ENCODE measurements around the gene NMBR.

The NMBR gene

GRCh38 chr6:142172758-142173157 lies 25.8 kb upstream of the NMBR start:
- TF ChIP-seq ZNF70 (CRISPR knock-in tag; IDR thresholded peaks at IDR 0.05) (no peak), TCF4 (CRISPR knock-in tag; IDR thresholded peaks at IDR 0.05; ENCODE audit: borderline replicate concordance) (no peak), ESRRG (CRISPR knock-in tag; IDR thresholded peaks at IDR 0.05) (no peak), SNAI2 (CRISPR knock-in tag; IDR thresholded peaks at IDR 0.05) (no peak), ZC3H10 (CRISPR knock-in tag; IDR thresholded peaks at IDR 0.05) (no peak), PPARA (CRISPR knock-in tag; IDR thresholded peaks at IDR 0.05; ENCODE audit: borderline replicate concordance) (no peak), CSDC2 (CRISPR knock-in tag; IDR thresholded peaks at IDR 0.05) (no peak), ARNTL (CRISPR knock-in tag; IDR thresholded peaks at IDR 0.05; ENCODE audit: borderline replicate concordance, low read depth) (no peak), ZNF8 (CRISPR knock-in tag; IDR thresholded peaks at IDR 0.05) (no peak), TOX (CRISPR knock-in tag; IDR thresholded peaks at IDR 0.05; ENCODE audit: borderline replicate concordance) (no peak), GLIS3 (CRISPR knock-in tag; IDR thresholded peaks at IDR 0.05) (no peak), BACH2 (CRISPR knock-in tag; IDR thresholded peaks at IDR 0.05; ENCODE audit: borderline replicate concordance) (no peak), ZFP3 (CRISPR knock-in tag; IDR thresholded peaks at IDR 0.05) (no peak), ZNF565 (CRISPR knock-in tag; conservative IDR thresholded peaks at IDR 0.05; ENCODE audit: low read depth) (no peak), ZFP30 (CRISPR knock-in tag; IDR thresholded peaks at IDR 0.05) (no peak)
- TF ChIP-seq, protein P1, sequence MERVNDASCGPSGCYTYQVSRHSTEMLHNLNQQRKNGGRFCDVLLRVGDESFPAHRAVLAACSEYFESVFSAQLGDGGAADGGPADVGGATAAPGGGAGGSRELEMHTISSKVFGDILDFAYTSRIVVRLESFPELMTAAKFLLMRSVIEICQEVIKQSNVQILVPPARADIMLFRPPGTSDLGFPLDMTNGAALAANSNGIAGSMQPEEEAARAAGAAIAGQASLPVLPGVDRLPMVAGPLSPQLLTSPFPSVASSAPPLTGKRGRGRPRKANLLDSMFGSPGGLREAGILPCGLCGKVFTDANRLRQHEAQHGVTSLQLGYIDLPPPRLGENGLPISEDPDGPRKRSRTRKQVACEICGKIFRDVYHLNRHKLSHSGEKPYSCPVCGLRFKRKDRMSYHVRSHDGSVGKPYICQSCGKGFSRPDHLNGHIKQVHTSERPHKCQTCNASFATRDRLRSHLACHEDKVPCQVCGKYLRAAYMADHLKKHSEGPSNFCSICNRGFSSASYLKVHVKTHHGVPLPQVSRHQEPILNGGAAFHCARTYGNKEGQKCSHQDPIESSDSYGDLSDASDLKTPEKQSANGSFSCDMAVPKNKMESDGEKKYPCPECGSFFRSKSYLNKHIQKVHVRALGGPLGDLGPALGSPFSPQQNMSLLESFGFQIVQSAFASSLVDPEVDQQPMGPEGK (CRISPR knock-in tag; IDR thresholded peaks at IDR 0.05; ENCODE audit: borderline replicate concordance): no peak
- TF ChIP-seq, protein P2, sequence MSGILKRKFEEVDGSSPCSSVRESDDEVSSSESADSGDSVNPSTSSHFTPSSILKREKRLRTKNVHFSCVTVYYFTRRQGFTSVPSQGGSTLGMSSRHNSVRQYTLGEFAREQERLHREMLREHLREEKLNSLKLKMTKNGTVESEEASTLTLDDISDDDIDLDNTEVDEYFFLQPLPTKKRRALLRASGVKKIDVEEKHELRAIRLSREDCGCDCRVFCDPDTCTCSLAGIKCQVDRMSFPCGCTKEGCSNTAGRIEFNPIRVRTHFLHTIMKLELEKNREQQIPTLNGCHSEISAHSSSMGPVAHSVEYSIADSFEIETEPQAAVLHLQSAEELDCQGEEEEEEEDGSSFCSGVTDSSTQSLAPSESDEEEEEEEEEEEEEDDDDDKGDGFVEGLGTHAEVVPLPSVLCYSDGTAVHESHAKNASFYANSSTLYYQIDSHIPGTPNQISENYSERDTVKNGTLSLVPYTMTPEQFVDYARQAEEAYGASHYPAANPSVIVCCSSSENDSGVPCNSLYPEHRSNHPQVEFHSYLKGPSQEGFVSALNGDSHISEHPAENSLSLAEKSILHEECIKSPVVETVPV (CRISPR knock-in tag; IDR thresholded peaks at IDR 0.05): no peak
- TF ChIP-seq, protein P3, sequence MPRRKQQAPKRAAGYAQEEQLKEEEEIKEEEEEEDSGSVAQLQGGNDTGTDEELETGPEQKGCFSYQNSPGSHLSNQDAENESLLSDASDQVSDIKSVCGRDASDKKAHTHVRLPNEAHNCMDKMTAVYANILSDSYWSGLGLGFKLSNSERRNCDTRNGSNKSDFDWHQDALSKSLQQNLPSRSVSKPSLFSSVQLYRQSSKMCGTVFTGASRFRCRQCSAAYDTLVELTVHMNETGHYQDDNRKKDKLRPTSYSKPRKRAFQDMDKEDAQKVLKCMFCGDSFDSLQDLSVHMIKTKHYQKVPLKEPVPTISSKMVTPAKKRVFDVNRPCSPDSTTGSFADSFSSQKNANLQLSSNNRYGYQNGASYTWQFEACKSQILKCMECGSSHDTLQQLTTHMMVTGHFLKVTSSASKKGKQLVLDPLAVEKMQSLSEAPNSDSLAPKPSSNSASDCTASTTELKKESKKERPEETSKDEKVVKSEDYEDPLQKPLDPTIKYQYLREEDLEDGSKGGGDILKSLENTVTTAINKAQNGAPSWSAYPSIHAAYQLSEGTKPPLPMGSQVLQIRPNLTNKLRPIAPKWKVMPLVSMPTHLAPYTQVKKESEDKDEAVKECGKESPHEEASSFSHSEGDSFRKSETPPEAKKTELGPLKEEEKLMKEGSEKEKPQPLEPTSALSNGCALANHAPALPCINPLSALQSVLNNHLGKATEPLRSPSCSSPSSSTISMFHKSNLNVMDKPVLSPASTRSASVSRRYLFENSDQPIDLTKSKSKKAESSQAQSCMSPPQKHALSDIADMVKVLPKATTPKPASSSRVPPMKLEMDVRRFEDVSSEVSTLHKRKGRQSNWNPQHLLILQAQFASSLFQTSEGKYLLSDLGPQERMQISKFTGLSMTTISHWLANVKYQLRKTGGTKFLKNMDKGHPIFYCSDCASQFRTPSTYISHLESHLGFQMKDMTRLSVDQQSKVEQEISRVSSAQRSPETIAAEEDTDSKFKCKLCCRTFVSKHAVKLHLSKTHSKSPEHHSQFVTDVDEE (CRISPR knock-in tag; IDR thresholded peaks at IDR 0.05): no peak
- no peak for ATAC-seq

DNA sequence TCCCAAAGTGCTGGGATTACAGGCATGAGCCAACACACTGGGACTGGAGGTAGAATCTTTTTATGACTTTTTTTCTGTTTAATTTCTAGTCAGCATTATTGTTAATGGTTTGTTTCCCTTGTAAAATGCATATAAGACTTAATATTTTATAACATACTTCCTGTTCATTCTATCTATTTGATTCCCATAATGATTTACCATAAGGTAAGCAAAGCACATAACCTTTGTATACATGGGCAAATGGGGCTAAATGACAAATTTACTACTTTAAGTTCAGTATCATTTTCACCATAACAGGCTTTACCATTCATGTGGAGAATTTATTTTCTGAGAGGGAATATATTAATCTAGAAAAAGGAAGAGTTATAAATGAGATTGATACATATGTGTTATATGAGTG lies 24.4 kb upstream of the NMBR start:
- no peak for ATAC-seq
- TF ChIP-seq, protein P4, sequence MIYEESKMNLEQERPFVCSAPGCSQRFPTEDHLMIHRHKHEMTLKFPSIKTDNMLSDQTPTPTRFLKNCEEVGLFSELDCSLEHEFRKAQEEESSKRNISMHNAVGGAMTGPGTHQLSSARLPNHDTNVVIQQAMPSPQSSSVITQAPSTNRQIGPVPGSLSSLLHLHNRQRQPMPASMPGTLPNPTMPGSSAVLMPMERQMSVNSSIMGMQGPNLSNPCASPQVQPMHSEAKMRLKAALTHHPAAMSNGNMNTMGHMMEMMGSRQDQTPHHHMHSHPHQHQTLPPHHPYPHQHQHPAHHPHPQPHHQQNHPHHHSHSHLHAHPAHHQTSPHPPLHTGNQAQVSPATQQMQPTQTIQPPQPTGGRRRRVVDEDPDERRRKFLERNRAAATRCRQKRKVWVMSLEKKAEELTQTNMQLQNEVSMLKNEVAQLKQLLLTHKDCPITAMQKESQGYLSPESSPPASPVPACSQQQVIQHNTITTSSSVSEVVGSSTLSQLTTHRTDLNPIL (CRISPR knock-in tag; IDR thresholded peaks at IDR 0.05; ENCODE audit: low read depth): no peak
- TF ChIP-seq, protein P5, sequence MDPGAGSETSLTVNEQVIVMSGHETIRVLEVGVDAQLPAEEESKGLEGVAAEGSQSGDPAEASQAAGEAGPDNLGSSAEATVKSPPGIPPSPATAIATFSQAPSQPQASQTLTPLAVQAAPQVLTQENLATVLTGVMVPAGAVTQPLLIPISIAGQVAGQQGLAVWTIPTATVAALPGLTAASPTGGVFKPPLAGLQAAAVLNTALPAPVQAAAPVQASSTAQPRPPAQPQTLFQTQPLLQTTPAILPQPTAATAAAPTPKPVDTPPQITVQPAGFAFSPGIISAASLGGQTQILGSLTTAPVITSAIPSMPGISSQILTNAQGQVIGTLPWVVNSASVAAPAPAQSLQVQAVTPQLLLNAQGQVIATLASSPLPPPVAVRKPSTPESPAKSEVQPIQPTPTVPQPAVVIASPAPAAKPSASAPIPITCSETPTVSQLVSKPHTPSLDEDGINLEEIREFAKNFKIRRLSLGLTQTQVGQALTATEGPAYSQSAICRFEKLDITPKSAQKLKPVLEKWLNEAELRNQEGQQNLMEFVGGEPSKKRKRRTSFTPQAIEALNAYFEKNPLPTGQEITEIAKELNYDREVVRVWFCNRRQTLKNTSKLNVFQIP (CRISPR knock-in tag; IDR thresholded peaks at IDR 0.05; ENCODE audit: borderline replicate concordance, low read depth): no peak
- TF ChIP-seq ISL1 (CRISPR knock-in tag; IDR thresholded peaks at IDR 0.05) (no peak), PPARA (CRISPR knock-in tag; IDR thresholded peaks at IDR 0.05; ENCODE audit: borderline replicate concordance) (no peak), CSDC2 (CRISPR knock-in tag; IDR thresholded peaks at IDR 0.05) (no peak), ZFP30 (CRISPR knock-in tag; IDR thresholded peaks at IDR 0.05) (no peak), ZNF70 (CRISPR knock-in tag; IDR thresholded peaks at IDR 0.05) (no peak), ZNF8 (CRISPR knock-in tag; IDR thresholded peaks at IDR 0.05) (no peak), SNAI2 (CRISPR knock-in tag; IDR thresholded peaks at IDR 0.05) (no peak), ZFP3 (CRISPR knock-in tag; IDR thresholded peaks at IDR 0.05) (no peak), ARNTL (CRISPR knock-in tag; IDR thresholded peaks at IDR 0.05; ENCODE audit: borderline replicate concordance, low read depth) (no peak)

- no peak for ATAC-seq
These were observed 20.6 kb upstream of the NMBR start for GRCh38 chr6:142167486-142167885.

More at GRCh38 chr6:142167486-142167885, 20.6 kb upstream of the NMBR start:
- TF ChIP-seq OSR1 (CRISPR knock-in tag; IDR thresholded peaks at IDR 0.05) (no peak), TOX (CRISPR knock-in tag; IDR thresholded peaks at IDR 0.05; ENCODE audit: borderline replicate concordance) (no peak), PPARA (CRISPR knock-in tag; IDR thresholded peaks at IDR 0.05; ENCODE audit: borderline replicate concordance) (no peak), ESRRG (CRISPR knock-in tag; IDR thresholded peaks at IDR 0.05) (no peak), ZFP30 (CRISPR knock-in tag; IDR thresholded peaks at IDR 0.05) (no peak), ZNF70 (CRISPR knock-in tag; IDR thresholded peaks at IDR 0.05) (no peak), TCF4 (CRISPR knock-in tag; IDR thresholded peaks at IDR 0.05; ENCODE audit: borderline replicate concordance) (no peak), BACH2 (CRISPR knock-in tag; IDR thresholded peaks at IDR 0.05; ENCODE audit: borderline replicate concordance) (no peak), RARB (CRISPR knock-in tag; IDR thresholded peaks at IDR 0.05) (no peak)
